K562 (cell line): ENCODE measurements around the gene TPSAB1. TPM values are rescaled to one million over a fixed set of nuclear protein-coding genes. Genes with fewer than 3 reads are reported as not detected.
A peak's percentile ranks its signal among the peaks of the same experiment; 100 is the strongest.

Experiments used
- ATAC-seq: fragments of 200-7000 bp; cut with Tn5 transposase; 3 replicates; pipeline ENCODE4 v1.9.1; 2020; ENCODE audit warnings: moderate library complexity
- BruUV-seq: library from RNA; stranded (reverse); fragments of 400-500 nt; replicated peaks from 2 replicates; lab custom pipeline; 2021; lab: Mats Ljungman, UMichigan
- CTCF ChIA-PET: fragments of 300-600 bp; formaldehyde crosslinking; extraction: SDS; loops from one replicate; lab custom pipeline; 2021; ENCODE audit warnings: low intra/inter-chr PET ratio; lab: Yijun Ruan, JAX
- POLR2A ChIA-PET: fragments of 300-600, 350-650 bp; sonication (Branson Sonifier 250); formaldehyde crosslinking; extraction: SDS; loops from one replicate; lab custom pipeline; 2021; ENCODE audit warnings: antibody characterized with exemption, inconsistent platforms; lab: Yijun Ruan, JAX
- DNase-seq, 4 experiments: peaks; one replicate each; pipeline versions ENCODE4 v3.0.0 to v3.0.0-alpha.2; 2011 to 2018; ENCODE audit warnings: low spot score in 3 of 4, mixed read lengths in 3 of 4; ENCODE audit errors: extremely low read depth in 1 of 4
- FAIRE-seq: peaks from 2 replicates; lab custom pipeline; 2011; peaks lifted over from hg19 to GRCh38; lab: Jason Lieb, UNC
- H2AFZ ChIP-seq: 2 replicates; pipeline ENCODE4 v1.6.0; 2011; ENCODE audit warnings: low read depth, low read length, control low read depth, inconsistent platforms
- H3K27ac ChIP-seq: fragments of 200-600 bp; 3 replicates; pipeline ENCODE4 v1.8.0; 2011; ENCODE audit warnings: low read depth, mild to moderate bottlenecking, control low read depth, inconsistent platforms, low read length, moderate library complexity, mixed read lengths; ENCODE audit errors: extremely low read depth
- H3K27me3 ChIP-seq, 2 experiments: fragments of 300-600 bp in 1 of 2; 2 replicates in 1 of 2; 3 replicates in 1 of 2; pipeline versions ENCODE4 v1.6.0 to v1.8.0; 2011; ENCODE audit warnings: inconsistent platforms in 2 of 2, low read length in 2 of 2, mild to moderate bottlenecking in 1 of 2, mixed read lengths in 1 of 2, moderate library complexity in 1 of 2; ENCODE audit not compliant: control insufficient read depth in 2 of 2, insufficient read depth in 2 of 2
- H3K36me3 ChIP-seq: fragments of 300-600 bp; 3 replicates; pipeline ENCODE4 v1.8.0; 2011; ENCODE audit warnings: mild to moderate bottlenecking, low read length, inconsistent platforms; ENCODE audit not compliant: control insufficient read depth, insufficient read depth
- H3K4me1 ChIP-seq, 2 experiments: fragments of 200-600 bp in 1 of 2; replicated peaks in 1 of 2; 2 replicates in 1 of 2; 3 replicates in 1 of 2; pipeline versions ENCODE4 v1.5.1 to v1.8.0; 2011; ENCODE audit warnings: inconsistent platforms in 2 of 2, low read length in 2 of 2, mild to moderate bottlenecking in 1 of 2, mixed read lengths in 1 of 2, moderate library complexity in 1 of 2; ENCODE audit not compliant: control insufficient read depth in 2 of 2, insufficient read depth in 2 of 2
- H3K4me2 ChIP-seq: 2 replicates; pipeline ENCODE4 v1.6.1; 2011; ENCODE audit warnings: low read length, control low read depth, inconsistent platforms, mixed read lengths; ENCODE audit not compliant: insufficient read depth
- H3K4me3 ChIP-seq: fragments of 200-600 bp; sonication (generic), shearing (Covaris generic); 2 replicates; pipeline ENCODE4 v1.5.1; 2016; ENCODE audit warnings: control low read depth, inconsistent platforms
- H3K79me2 ChIP-seq: fragments of 200-600 bp; 3 replicates; pipeline ENCODE4 v1.8.0; 2011; ENCODE audit warnings: low read length, inconsistent platforms; ENCODE audit not compliant: control insufficient read depth, insufficient read depth
- H3K9ac ChIP-seq, 2 experiments: 2 replicates each; pipeline versions ENCODE4 v1.6.0 to v1.6.1; 2011; ENCODE audit warnings: low read depth in 2 of 2, low read length in 2 of 2, control low read depth in 1 of 2, inconsistent platforms in 1 of 2, mild to moderate bottlenecking in 1 of 2, mixed read lengths in 1 of 2; ENCODE audit not compliant: insufficient read depth in 1 of 2
- H3K9me1 ChIP-seq: one replicate; pipeline ENCODE4 v1.6.0; 2011; ENCODE audit warnings: inconsistent platforms, mild to moderate bottlenecking, low read length, moderate library complexity; ENCODE audit not compliant: control insufficient read depth, insufficient read depth
- H3K9me3 ChIP-seq: replicated peaks from 2 replicates; pipeline ENCODE4 v1.5.1; 2011; ENCODE audit warnings: low read depth, low read length, inconsistent platforms; ENCODE audit not compliant: control insufficient read depth, insufficient read depth
- H4K20me1 ChIP-seq: replicated peaks from 2 replicates; pipeline ENCODE4 v1.6.1; 2011; ENCODE audit warnings: low read length, inconsistent platforms, mixed read lengths; ENCODE audit not compliant: control insufficient read depth, insufficient read depth
- ATF3 ChIP-seq, 2 experiments: fragments of 450-650 bp in 1 of 2; sonication (generic) in 1 of 2; formaldehyde crosslinking in 1 of 2; IDR thresholded peaks in 1 of 2; conservative IDR thresholded peaks in 1 of 2; 2 replicates each; pipeline versions ENCODE4 v1.6.1 to v1.8.1; 2016 to 2023; ENCODE audit warnings: mild to moderate bottlenecking in 2 of 2, moderate library complexity in 2 of 2, inconsistent platforms in 1 of 2, missing genetic modification reagents in 1 of 2
- BRF2 ChIP-seq: IDR thresholded peaks from 3 replicates; pipeline ENCODE4 v1.6.1; 2011; ENCODE audit warnings: borderline replicate concordance, mild to moderate bottlenecking; ENCODE audit not compliant: insufficient read length, insufficient read depth
- CAMTA2 ChIP-seq: fragments of 250-450 bp; sonication (Bioruptor Pico); conservative IDR thresholded peaks from 2 replicates; pipeline ENCODE4 v1.5.1; 2022
- EP400 ChIP-seq: fragments of 450-650 bp; IDR thresholded peaks from 2 replicates; pipeline ENCODE4 v1.6.1; 2017; ENCODE audit warnings: antibody characterized with exemption, mild to moderate bottlenecking, moderate library complexity
- GTF2A2 ChIP-seq: IDR thresholded peaks from 2 replicates; pipeline ENCODE4 v1.6.1; 2016; ENCODE audit warnings: mild to moderate bottlenecking, missing genetic modification characterization, missing compliant biosample characterization
- HDAC2 ChIP-seq: fragments of 450-650 bp; IDR thresholded peaks from 2 replicates; pipeline ENCODE4 v1.6.1; 2016; ENCODE audit warnings: mild to moderate bottlenecking
- KAT8 ChIP-seq: fragments of 450-650 bp; IDR thresholded peaks from 2 replicates; pipeline ENCODE4 v1.6.1; 2016; ENCODE audit warnings: low read depth, mild to moderate bottlenecking
- KLF1 ChIP-seq: fragments of 450-650 bp; IDR thresholded peaks from 2 replicates; pipeline ENCODE4 v1.6.1; 2016; ENCODE audit warnings: missing genetic modification characterization, missing compliant biosample characterization
- NR2C1 ChIP-seq, 2 experiments: fragments of 450-650 bp; IDR thresholded peaks; 2 replicates each; pipeline ENCODE4 v1.6.1; 2017; ENCODE audit warnings: mild to moderate bottlenecking in 2 of 2, antibody characterized with exemption in 1 of 2, inconsistent platforms in 1 of 2, missing compliant biosample characterization in 1 of 2, missing genetic modification characterization in 1 of 2
- NR2F6 ChIP-seq: fragments of 450-650 bp; formaldehyde crosslinking; IDR thresholded peaks from 2 replicates; pipeline ENCODE4 v1.4.0; 2020; ENCODE audit warnings: mild to moderate bottlenecking
- PHF20 ChIP-seq: fragments of 450-650 bp; IDR thresholded peaks from 2 replicates; pipeline ENCODE4 v1.6.1; 2018; ENCODE audit not compliant: partially characterized antibody
- PTTG1 ChIP-seq: fragments of 450-650 bp; IDR thresholded peaks from 2 replicates; pipeline ENCODE4 v1.6.1; 2016; ENCODE audit warnings: low read depth, mild to moderate bottlenecking, missing genetic modification characterization, missing compliant biosample characterization
- RAD21 ChIP-seq, 2 experiments: fragments of 250-450 bp in 1 of 2; fragments of 450-650 bp in 1 of 2; sonication (Bioruptor Pico) in 1 of 2; formaldehyde crosslinking in 1 of 2; IDR thresholded peaks in 1 of 2; conservative IDR thresholded peaks in 1 of 2; 2 replicates each; pipeline versions ENCODE4 v1.4.0 to v1.8.0; 2020 to 2022; ENCODE audit warnings: mild to moderate bottlenecking in 2 of 2, moderate library complexity in 1 of 2
- RCOR1 ChIP-seq, 2 experiments: IDR thresholded peaks; 2 replicates each; pipeline ENCODE4 v1.6.1; 2012; ENCODE audit warnings: low read depth in 2 of 2, low read length in 2 of 2, borderline replicate concordance in 1 of 2, improper control_type of control experiment in 1 of 2
- SRSF3 ChIP-seq: fragments of 200-400 bp; formaldehyde crosslinking; IDR thresholded peaks from 2 replicates; pipeline ENCODE4 v1.6.1; 2016; ENCODE audit warnings: mild to moderate bottlenecking, low read length, moderate library complexity; ENCODE audit not compliant: insufficient read depth
- TCF15 ChIP-seq: fragments of 250-450 bp; sonication (Bioruptor Pico); IDR thresholded peaks from 2 replicates; pipeline ENCODE4 v1.8.0; 2022; ENCODE audit warnings: moderate library complexity, mild to moderate bottlenecking, inconsistent platforms
- ZNF518B ChIP-seq: fragments of 250-450 bp; sonication (Bioruptor Pico); IDR thresholded peaks from 2 replicates; pipeline ENCODE4 v1.5.0; 2021; ENCODE audit warnings: mild to moderate bottlenecking, moderate library complexity
- WGBS: fragments of 100-300 bp; shearing (Covaris generic); methylation state at CpG from one replicate; pipeline ENCODE4 v1.1.6; 2016; ENCODE audit warnings: low coverage, mixed read lengths; ENCODE audit not compliant: insufficient coverage; ENCODE audit errors: missing lambda C conversion rate; 5-methylcytosine and 5-hydroxymethylcytosine counted together
- in situ Hi-C: fragments of 300-500 bp; cut with MboI; formaldehyde crosslinking; loops from 4 replicates; pipeline ENCODE4 v1.15.0; 2018; ENCODE audit warnings: inconsistent platforms, mixed read lengths
- intact Hi-C: fragments of 100-400 bp; cut with micrococcal nuclease; formaldehyde crosslinking; loops from 2 replicates; pipeline ENCODE4 v1.14.2; 2022
- polyA plus RNA-seq, 8 experiments: library from polyadenylated mRNA; depleted of rRNA in 4 of 8; stranded (reverse) in 5 of 8; unstranded in 3 of 8; fragments of >200 nt; fragmentation: Nextera tagmentation in 2 of 8; fragmentation: Illumina TruSeq in 1 of 8; extraction: Ambion mirVana in 2 of 8; extraction: Trizol in 1 of 8; gene quantifications; 2 replicates each; pipeline versions ENCODE4 v1.2.1 to v1.2.3, GENCODE V29; 2011 to 2014; ENCODE audit warnings: inconsistent platforms in 1 of 8, missing spikeins in 1 of 8
- total RNA-seq, 7 experiments: library from RNA; depleted of rRNA in 6 of 7; stranded (reverse); fragments of >200 nt in 6 of 7; fragmentation: Illumina TruSeq in 2 of 7; extraction: Trizol in 2 of 7; gene quantifications; 2 replicates each; pipeline versions ENCODE4 v1.2.1 to v1.2.3, GENCODE V29; 2011 to 2021; ENCODE audit warnings: low replicate concordance in 1 of 7

TPSAB1 gene
- total and polyA plus RNA-seq, 9 of the 15 experiments (the other 6 are each of a cell fraction or from before 2014, with no cell fraction given): not detected

- CTCF ChIA-PET: no interaction called here
- peaks cover 20 to 46% of the 10 kb centered on the region in 2 experiments; a peak in 4 of 5 replicates for H3K27me3 ChIP-seq
- intact Hi-C loops: no loop called here
- 0 out of 3 replicates have a peak, but pooled peaks have one; percentile 20 for ATAC-seq
- in situ Hi-C loops: no loop called here
- no peak for DNase-seq
- peaks cover 9% of the 10 kb centered on the region; the same call in 1 of the 2 replicates for H4K20me1 ChIP-seq
- H3K9me1 ChIP-seq: peaks cover 3% of the 10 kb centered on the region
- no peak overlapping the region for H3K27ac ChIP-seq
- no peak for FAIRE-seq
- POLR2A ChIA-PET: interaction anchor here (1.1 kb wide), 1 partner anchor 21 kb away, joined by 7 read pairs; no protein-coding TSS in a partner anchor
- 6% methylated on average over 16 of the region's 22 CpGs for WGBS
- no TSS peak for BruUV-seq
- peaks cover 0 to 47% of the 10 kb centered on the region in 2 experiments; a peak in 2 of 5 replicates for H3K4me1 ChIP-seq
- no peaks in the 10 kb centered on the region for H3K79me2 ChIP-seq
- H3K4me2 ChIP-seq: no peak overlapping the region
- H2AFZ ChIP-seq: no peak overlapping the region
- H3K36me3 ChIP-seq: no peaks in the 10 kb centered on the region
- no peak overlapping the region for H3K9ac ChIP-seq
- no peak overlapping the region for H3K4me3 ChIP-seq
- no peaks in the 10 kb centered on the region for H3K9me3 ChIP-seq
- no peak for TF ChIP-seq BRF2
- TF ChIP-seq HDAC2: no peak
- TF ChIP-seq SRSF3: no peak
- no peak for TF ChIP-seq GTF2A2 (tag)
- TF ChIP-seq NR2C1 (IDR thresholded peaks at IDR 0.05): no peak
- no peak for TF ChIP-seq NR2C1 (tag; IDR thresholded peaks at IDR 0.05)
- TF ChIP-seq RAD21 (CRISPR knock-in tag; conservative IDR thresholded peaks at IDR 0.05 in 1 of 2, IDR thresholded peaks at IDR 0.05 in 1 of 2): no peak
- no peak for TF ChIP-seq RCOR1 (IDR thresholded peaks at IDR 0.05; ENCODE audit: borderline replicate concordance in 1 of 2, low read depth in 2 of 2, low read length in 2 of 2)
- TF ChIP-seq PHF20: no peak
- TF ChIP-seq KAT8: no peak
- TF ChIP-seq ZNF518B (CRISPR knock-in tag): no peak
- TF ChIP-seq EP400: no peak
- TF ChIP-seq ATF3 (IDR thresholded peaks at IDR 0.05): no peak
- no peak for TF ChIP-seq ATF3 (CRISPR knock-in tag; conservative IDR thresholded peaks at IDR 0.05)
- TF ChIP-seq CAMTA2: no peak
- TF ChIP-seq PTTG1 (tag): no peak
- no peak for TF ChIP-seq NR2F6 (CRISPR knock-in tag)
- no peak for TF ChIP-seq KLF1 (tag)
- no peak for TF ChIP-seq TCF15 (CRISPR knock-in tag)
These were observed 16.4 kb downstream of the TPSAB1 start for GRCh38 chr16:1256874-1257322.
